ENCODE data around the gene MAP2K4.

DNA sequence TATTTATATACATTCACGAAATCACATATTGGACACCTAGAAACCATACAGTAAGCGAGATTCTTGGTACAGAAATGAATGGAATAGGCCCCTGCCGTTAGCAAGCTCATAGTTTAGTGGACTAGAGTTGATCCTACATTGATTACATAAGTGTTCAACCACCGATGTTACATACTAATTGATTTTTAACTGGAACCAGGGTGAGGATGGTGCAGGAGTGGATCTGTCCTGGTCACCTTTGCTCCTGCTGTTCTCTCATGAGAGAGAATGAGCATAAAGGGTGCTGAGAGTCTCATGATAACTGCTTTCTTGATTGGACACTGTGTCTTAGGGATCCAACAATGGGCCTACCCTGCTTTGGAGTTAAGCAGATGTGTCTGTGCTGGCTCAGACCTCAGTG, 13.9 kb downstream of the MAP2K4 start:
- no peak for TF ChIP-seq EZH2 (IDR thresholded peaks at IDR 0.05; ENCODE audit: borderline replicate concordance)
- TF ChIP-seq, protein P1, sequence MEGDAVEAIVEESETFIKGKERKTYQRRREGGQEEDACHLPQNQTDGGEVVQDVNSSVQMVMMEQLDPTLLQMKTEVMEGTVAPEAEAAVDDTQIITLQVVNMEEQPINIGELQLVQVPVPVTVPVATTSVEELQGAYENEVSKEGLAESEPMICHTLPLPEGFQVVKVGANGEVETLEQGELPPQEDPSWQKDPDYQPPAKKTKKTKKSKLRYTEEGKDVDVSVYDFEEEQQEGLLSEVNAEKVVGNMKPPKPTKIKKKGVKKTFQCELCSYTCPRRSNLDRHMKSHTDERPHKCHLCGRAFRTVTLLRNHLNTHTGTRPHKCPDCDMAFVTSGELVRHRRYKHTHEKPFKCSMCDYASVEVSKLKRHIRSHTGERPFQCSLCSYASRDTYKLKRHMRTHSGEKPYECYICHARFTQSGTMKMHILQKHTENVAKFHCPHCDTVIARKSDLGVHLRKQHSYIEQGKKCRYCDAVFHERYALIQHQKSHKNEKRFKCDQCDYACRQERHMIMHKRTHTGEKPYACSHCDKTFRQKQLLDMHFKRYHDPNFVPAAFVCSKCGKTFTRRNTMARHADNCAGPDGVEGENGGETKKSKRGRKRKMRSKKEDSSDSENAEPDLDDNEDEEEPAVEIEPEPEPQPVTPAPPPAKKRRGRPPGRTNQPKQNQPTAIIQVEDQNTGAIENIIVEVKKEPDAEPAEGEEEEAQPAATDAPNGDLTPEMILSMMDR (IDR thresholded peaks at IDR 0.05; ENCODE audit: poor library complexity) = no peak
